Measurements from ENCODE around the gene PCSK5.

The PCSK5 gene

GRCh38 chr9:76115396-76115795 is 224.9 kb downstream of the PCSK5 start:
- DNase-seq (ENCODE audit: low read depth), result no peak
- H3K4me3 ChIP-seq (ENCODE audit: low read depth, low read length), result no peak overlapping the region
- no peak for TF ChIP-seq CTCF (IDR thresholded peaks at IDR 0.05; ENCODE audit: control insufficient read depth, extremely low read depth, insufficient read depth)

- no peak for DNase-seq (ENCODE audit: low read depth)
- TF ChIP-seq CTCF (IDR thresholded peaks at IDR 0.05; ENCODE audit: control insufficient read depth, extremely low read depth, insufficient read depth), result no peak
- no peak overlapping the region for H3K4me3 ChIP-seq (ENCODE audit: low read depth, low read length)
Measured at GRCh38 chr9:76115982-76116646, 225.6 kb downstream of the PCSK5 start.

- DNase-seq (ENCODE audit: low read depth), result no peak
- H3K4me3 ChIP-seq (ENCODE audit: low read depth, low read length), result no peak overlapping the region
- TF ChIP-seq CTCF (IDR thresholded peaks at IDR 0.05; ENCODE audit: control insufficient read depth, extremely low read depth, insufficient read depth), result no peak
Measured at GRCh38 chr9:76116913-76117312, 226.4 kb downstream of the PCSK5 start.

- no peak for TF ChIP-seq CTCF (IDR thresholded peaks at IDR 0.05; ENCODE audit: control insufficient read depth, extremely low read depth, insufficient read depth)
- no peak overlapping the region for H3K4me3 ChIP-seq (ENCODE audit: low read depth, low read length)
- no peak for DNase-seq (ENCODE audit: low read depth)
Measured at GRCh38 chr9:76127637-76128036, 237.2 kb downstream of the PCSK5 start.

- H3K4me3 ChIP-seq (ENCODE audit: low read depth, low read length), result no peak overlapping the region
- TF ChIP-seq CTCF (IDR thresholded peaks at IDR 0.05; ENCODE audit: control insufficient read depth, extremely low read depth, insufficient read depth), result no peak
- DNase-seq (ENCODE audit: low read depth), result no peak
Measured at GRCh38 chr9:76135902-76136301, 245.4 kb downstream of the PCSK5 start.

GRCh38 chr9:76136986-76137385 is 246.5 kb downstream of the PCSK5 start:
- no peak for TF ChIP-seq CTCF (IDR thresholded peaks at IDR 0.05; ENCODE audit: control insufficient read depth, extremely low read depth, insufficient read depth)
- no peak for DNase-seq (ENCODE audit: low read depth)
- no peak overlapping the region for H3K4me3 ChIP-seq (ENCODE audit: low read depth, low read length)

GRCh38 chr9:76137931-76138330 is 247.5 kb downstream of the PCSK5 start:
- H3K4me3 ChIP-seq (ENCODE audit: low read depth, low read length), result no peak overlapping the region
- TF ChIP-seq CTCF (IDR thresholded peaks at IDR 0.05; ENCODE audit: control insufficient read depth, extremely low read depth, insufficient read depth), result no peak
- no peak for DNase-seq (ENCODE audit: low read depth)

Data from LNCaP clone FGC (cell line).